ENCODE results near the gene NAV1.

NAV1 gene

DNA sequence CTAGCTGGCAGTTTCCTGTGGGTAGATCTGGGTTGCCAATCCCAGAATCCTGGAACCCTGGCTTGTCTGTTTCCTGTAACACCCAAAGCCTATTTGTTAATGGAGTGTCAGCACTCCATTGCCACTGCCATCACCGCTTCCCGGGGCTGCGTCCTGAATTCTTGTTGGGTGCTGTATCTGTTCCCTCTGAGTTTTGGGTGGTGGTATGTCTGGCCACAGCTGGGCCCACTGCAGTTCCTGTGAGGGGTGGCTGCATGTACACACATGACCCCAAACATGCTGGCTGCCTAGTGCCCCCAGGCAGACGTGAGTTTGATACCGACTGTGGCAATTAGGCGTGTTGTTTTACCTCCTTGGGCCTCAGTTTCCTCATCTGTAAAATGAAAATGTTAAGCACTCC lies 29.3 kb downstream of the NAV1 start:
- Histone ChIP-seq H3K4me3 (ENCODE audit: control insufficient read depth in 1 of 7, extremely low read depth in 1 of 7, insufficient read depth in 4 of 7, low read depth in 2 of 7, low read length in 6 of 7) (no peak overlapping the region), H3K27ac (ENCODE audit: insufficient read depth in 1 of 2, low read depth in 1 of 2, low read length in 2 of 2, poor library complexity in 1 of 2, severe bottlenecking in 2 of 2) (no peak overlapping the region), H3K4me1 (ENCODE audit: control extremely low read depth in 1 of 4, control insufficient read depth in 4 of 4, insufficient read depth in 4 of 4, low read length in 3 of 4) (peaks cover 0 to 50% (median 29%) of the 10 kb centered on the region in 4 experiments), H3K36me3 (ENCODE audit: control insufficient read depth in 4 of 4, insufficient read depth in 4 of 4, low read length in 3 of 4) (no peaks in the 10 kb centered on the region), H3K9me3 (ENCODE audit: control extremely low read depth in 1 of 5, control insufficient read depth in 4 of 5, insufficient read depth in 2 of 5, low read depth in 1 of 5, low read length in 4 of 5) (no peaks in the 10 kb centered on the region), H3K27me3 (replicated peaks in 2 of 5; ENCODE audit: control insufficient read depth in 4 of 5, insufficient read depth in 5 of 5, low read length in 4 of 5) (no peaks in the 10 kb centered on the region)
- ChIA-PET CTCF (interaction anchor here (1.1 to 1.8 kb wide), 4 partner anchors 10 to 141 kb away, joined by 3 to 6 read pairs (median 4); no protein-coding TSS in a partner anchor), POLR2A (no interaction called here)
- WGBS (ENCODE audit: insufficient coverage): no CpG with 5 or more reads among the region's 6 CpGs
- DNase-seq: no peak

DNA sequence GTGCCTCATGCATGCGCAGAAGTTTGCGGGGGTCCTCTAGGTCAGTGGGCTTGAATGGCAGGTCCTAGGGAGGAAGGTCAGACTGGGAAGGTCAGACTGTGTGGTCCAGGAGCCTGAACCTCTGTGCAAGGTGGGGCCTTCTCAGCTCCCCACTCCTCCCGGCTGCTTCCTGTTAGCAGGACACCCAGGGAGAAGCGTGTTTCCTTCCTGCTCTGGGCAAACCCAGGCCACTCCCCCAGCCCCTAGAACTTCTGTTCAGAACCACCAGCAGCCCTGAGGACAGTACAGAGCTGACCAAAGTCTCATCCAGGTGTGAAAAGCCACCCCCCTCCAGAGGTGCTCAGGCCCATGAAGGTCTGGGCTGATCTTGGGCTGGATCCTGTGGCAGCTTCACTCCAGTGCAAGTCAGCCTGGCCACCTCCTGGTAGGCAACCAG lies 29.9 kb downstream of the NAV1 start:
- 100% methylated on average over 2 of the region's 4 CpGs for WGBS (ENCODE audit: insufficient coverage)
- H3K4me1 ChIP-seq (ENCODE audit: control extremely low read depth in 1 of 4, control insufficient read depth in 4 of 4, insufficient read depth in 4 of 4, low read length in 3 of 4): peaks cover 0 to 50% (median 29%) of the 10 kb centered on the region in 4 experiments
- H3K4me3 ChIP-seq (ENCODE audit: control insufficient read depth in 1 of 7, extremely low read depth in 1 of 7, insufficient read depth in 4 of 7, low read depth in 2 of 7, low read length in 6 of 7): peak overlapping the region in 1 of 7 experiments; percentile 3
- H3K27ac ChIP-seq (ENCODE audit: insufficient read depth in 1 of 2, low read depth in 1 of 2, low read length in 2 of 2, poor library complexity in 1 of 2, severe bottlenecking in 2 of 2): no peak overlapping the region
- POLR2A ChIA-PET: interaction anchor here (1.1 kb wide), 1 partner anchor 39 kb away, joined by 4 read pairs; no protein-coding TSS in a partner anchor
- no peaks in the 10 kb centered on the region for H3K27me3 ChIP-seq (replicated peaks in 2 of 5; ENCODE audit: control insufficient read depth in 4 of 5, insufficient read depth in 5 of 5, low read length in 4 of 5)
- H3K9me3 ChIP-seq (ENCODE audit: control extremely low read depth in 1 of 5, control insufficient read depth in 4 of 5, insufficient read depth in 2 of 5, low read depth in 1 of 5, low read length in 4 of 5): no peaks in the 10 kb centered on the region
- DNase-seq: no peak
- no peaks in the 10 kb centered on the region for H3K36me3 ChIP-seq (ENCODE audit: control insufficient read depth in 4 of 4, insufficient read depth in 4 of 4, low read length in 3 of 4)
- CTCF ChIA-PET: interaction anchor here (0.9 to 2.5 kb wide), 4 partner anchors 7 to 136 kb away, joined by 3 to 7 read pairs (median 6); no protein-coding TSS in a partner anchor

DNA sequence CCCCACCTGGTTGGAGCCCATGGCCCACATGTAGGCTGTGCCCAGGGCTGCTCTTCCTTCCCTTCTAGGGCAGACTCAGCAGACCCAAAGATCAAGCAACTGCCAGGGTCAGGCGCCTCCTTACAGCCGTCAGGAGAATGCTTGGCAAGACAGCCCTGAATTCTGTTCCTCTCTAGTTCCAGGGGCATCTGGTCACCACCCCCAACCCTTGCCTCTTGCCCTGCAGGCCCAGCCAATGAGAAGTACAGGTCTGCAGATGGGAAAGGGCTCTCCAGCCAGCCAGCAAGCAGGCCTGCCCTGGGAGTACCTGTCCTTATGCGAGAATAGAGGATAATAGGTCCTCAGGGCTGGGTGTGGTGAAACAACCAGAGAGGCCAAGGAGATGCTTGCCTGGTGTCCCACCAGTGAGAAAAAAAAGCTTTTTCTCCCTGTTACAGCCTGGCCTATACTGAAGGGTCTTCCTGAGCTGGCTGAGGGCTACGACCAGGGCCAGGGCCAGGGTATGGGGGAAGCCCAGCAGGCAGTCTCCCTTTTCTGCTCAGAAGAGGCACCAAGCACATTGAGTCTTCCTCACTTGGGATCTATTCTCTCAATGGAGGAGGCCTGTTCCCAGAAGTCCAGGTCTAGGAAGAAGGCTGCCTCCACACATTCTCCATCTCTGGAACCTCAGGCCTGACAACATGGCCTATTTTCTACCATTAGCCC lies 31.4 kb downstream of the NAV1 start:
- CTCF ChIA-PET: interaction anchor here (1.3 to 2.5 kb wide), 5 partner anchors 9 to 151 kb away, joined by 3 to 7 read pairs (median 4); no protein-coding TSS in a partner anchor

DNA sequence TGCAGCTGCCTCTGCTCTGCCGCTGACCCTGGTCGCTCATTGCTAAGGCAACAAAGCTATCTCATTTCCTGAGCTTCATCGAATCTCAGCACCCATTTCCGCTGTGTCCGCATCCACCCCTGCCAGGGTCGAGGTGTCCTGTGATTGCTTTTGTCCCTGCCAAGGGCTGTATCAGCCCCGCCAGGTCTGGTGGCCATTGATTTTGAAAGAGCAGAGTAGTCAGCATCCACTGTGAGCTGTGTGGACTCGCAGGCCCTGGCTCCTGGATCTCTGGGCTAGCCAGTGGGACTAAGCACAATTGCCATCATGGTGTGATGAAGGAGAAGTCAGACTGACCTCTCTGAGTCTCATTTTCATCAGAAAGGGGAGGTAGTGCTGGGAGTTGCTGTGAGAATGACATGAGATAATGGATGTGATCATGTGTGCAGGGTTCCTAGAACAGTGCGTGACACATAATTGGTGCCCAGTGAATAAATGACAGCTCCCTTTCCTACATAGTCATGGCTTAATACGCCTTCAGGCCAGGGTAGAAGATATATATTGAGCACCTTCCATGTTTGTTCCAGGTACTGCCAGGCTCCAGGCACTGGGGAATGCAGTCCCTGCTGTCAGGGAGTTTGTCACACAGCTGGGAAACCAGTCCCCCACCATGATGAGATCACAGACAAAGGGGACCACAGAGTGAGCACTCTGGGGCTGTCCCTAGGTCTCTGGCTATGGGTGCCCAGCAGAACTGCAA lies 32.1 kb downstream of the NAV1 start:
- Histone ChIP-seq H3K36me3 (ENCODE audit: control insufficient read depth in 4 of 4, insufficient read depth in 4 of 4, low read length in 3 of 4) (peaks cover 0 to 2% (median 0%) of the 10 kb centered on the region in 4 experiments), H3K27me3 (replicated peaks in 2 of 5; ENCODE audit: control insufficient read depth in 4 of 5, insufficient read depth in 5 of 5, low read length in 4 of 5) (no peaks in the 10 kb centered on the region), H3K9me3 (ENCODE audit: control extremely low read depth in 1 of 5, control insufficient read depth in 4 of 5, insufficient read depth in 2 of 5, low read depth in 1 of 5, low read length in 4 of 5) (peaks cover 0 to 3% (median 2%) of the 10 kb centered on the region in 5 experiments), H3K4me1 (ENCODE audit: control extremely low read depth in 1 of 4, control insufficient read depth in 4 of 4, insufficient read depth in 4 of 4, low read length in 3 of 4) (peaks cover 0 to 50% (median 29%) of the 10 kb centered on the region in 4 experiments), H3K4me3 (ENCODE audit: control insufficient read depth in 1 of 7, extremely low read depth in 1 of 7, insufficient read depth in 4 of 7, low read depth in 2 of 7, low read length in 6 of 7) (no peak overlapping the region), H3K27ac (ENCODE audit: insufficient read depth in 1 of 2, low read depth in 1 of 2, low read length in 2 of 2, poor library complexity in 1 of 2, severe bottlenecking in 2 of 2) (no peak overlapping the region)
- ChIA-PET POLR2A (no interaction called here), CTCF (interaction anchor here (0.7 to 2.5 kb wide), 5 partner anchors 9 to 150 kb away, joined by 3 to 7 read pairs (median 3); no protein-coding TSS in a partner anchor)
- 58% methylated on average over 6 of the region's 10 CpGs for WGBS (ENCODE audit: insufficient coverage)
- peak in 1 of 3 donors; percentile 88 for DNase-seq

More for the DNA sequence above, 31.4 kb downstream of the NAV1 start:
- Histone ChIP-seq H3K9me3 (ENCODE audit: control extremely low read depth in 1 of 5, control insufficient read depth in 4 of 5, insufficient read depth in 2 of 5, low read depth in 1 of 5, low read length in 4 of 5) (no peaks in the 10 kb centered on the region), H3K36me3 (ENCODE audit: control insufficient read depth in 4 of 4, insufficient read depth in 4 of 4, low read length in 3 of 4) (no peaks in the 10 kb centered on the region), H3K27me3 (replicated peaks in 2 of 5; ENCODE audit: control insufficient read depth in 4 of 5, insufficient read depth in 5 of 5, low read length in 4 of 5) (no peaks in the 10 kb centered on the region), H3K27ac (ENCODE audit: insufficient read depth in 1 of 2, low read depth in 1 of 2, low read length in 2 of 2, poor library complexity in 1 of 2, severe bottlenecking in 2 of 2) (no peak overlapping the region), H3K4me1 (ENCODE audit: control extremely low read depth in 1 of 4, control insufficient read depth in 4 of 4, insufficient read depth in 4 of 4, low read length in 3 of 4) (peaks cover 0 to 50% (median 29%) of the 10 kb centered on the region in 4 experiments), H3K4me3 (ENCODE audit: control insufficient read depth in 1 of 7, extremely low read depth in 1 of 7, insufficient read depth in 4 of 7, low read depth in 2 of 7, low read length in 6 of 7) (no peak overlapping the region)
- WGBS (ENCODE audit: insufficient coverage): 86% methylated on average over 4 of the region's 4 CpGs
- no peak for DNase-seq
- POLR2A ChIA-PET: interaction anchor here (1.1 kb wide), 1 partner anchor 37 kb away, joined by 4 read pairs; no protein-coding TSS in a partner anchor

DNA sequence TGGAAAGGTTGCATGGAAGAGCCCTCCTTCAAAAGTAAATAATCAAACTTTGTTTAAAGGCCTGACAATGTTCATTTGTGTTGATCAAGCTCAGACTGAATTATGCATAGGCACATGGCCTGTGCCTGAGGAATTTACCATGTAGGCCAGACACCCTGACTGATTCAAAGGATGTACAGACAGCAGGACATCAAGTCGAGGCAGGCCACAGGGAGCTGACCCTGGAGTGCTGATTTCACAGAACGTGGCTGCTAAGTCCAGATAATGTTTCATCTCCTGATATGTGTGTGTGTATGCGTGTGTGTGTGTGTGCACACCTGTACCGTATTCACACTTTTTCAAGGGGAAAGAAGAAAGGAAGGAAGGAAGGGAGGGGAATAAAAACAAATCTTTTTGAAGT lies 34.1 kb downstream of the NAV1 start:
- H3K36me3 ChIP-seq (ENCODE audit: control insufficient read depth in 4 of 4, insufficient read depth in 4 of 4, low read length in 3 of 4): peaks cover 0 to 5% (median 0%) of the 10 kb centered on the region in 4 experiments
- WGBS (ENCODE audit: insufficient coverage): 73% methylated on average over 4 of the region's 4 CpGs
- H3K27ac ChIP-seq (ENCODE audit: insufficient read depth in 1 of 2, low read depth in 1 of 2, low read length in 2 of 2, poor library complexity in 1 of 2, severe bottlenecking in 2 of 2): no peak overlapping the region
- DNase-seq: no peak
- H3K4me1 ChIP-seq (ENCODE audit: control extremely low read depth in 1 of 4, control insufficient read depth in 4 of 4, insufficient read depth in 4 of 4, low read length in 3 of 4): peaks cover 0 to 40% (median 20%) of the 10 kb centered on the region in 4 experiments
- no peak overlapping the region for H3K4me3 ChIP-seq (ENCODE audit: control insufficient read depth in 1 of 7, extremely low read depth in 1 of 7, insufficient read depth in 4 of 7, low read depth in 2 of 7, low read length in 6 of 7)
- H3K27me3 ChIP-seq (replicated peaks in 2 of 5; ENCODE audit: control insufficient read depth in 4 of 5, insufficient read depth in 5 of 5, low read length in 4 of 5): no peaks in the 10 kb centered on the region
- ChIA-PET CTCF (interaction anchor here (0.6 to 3.8 kb wide), 3 partner anchors 8 to 76 kb away, joined by 3 to 17 read pairs (median 3); no protein-coding TSS in a partner anchor), POLR2A (no interaction called here)
- H3K9me3 ChIP-seq (ENCODE audit: control extremely low read depth in 1 of 5, control insufficient read depth in 4 of 5, insufficient read depth in 2 of 5, low read depth in 1 of 5, low read length in 4 of 5): peaks cover 0 to 11% (median 4%) of the 10 kb centered on the region in 5 experiments

DNA sequence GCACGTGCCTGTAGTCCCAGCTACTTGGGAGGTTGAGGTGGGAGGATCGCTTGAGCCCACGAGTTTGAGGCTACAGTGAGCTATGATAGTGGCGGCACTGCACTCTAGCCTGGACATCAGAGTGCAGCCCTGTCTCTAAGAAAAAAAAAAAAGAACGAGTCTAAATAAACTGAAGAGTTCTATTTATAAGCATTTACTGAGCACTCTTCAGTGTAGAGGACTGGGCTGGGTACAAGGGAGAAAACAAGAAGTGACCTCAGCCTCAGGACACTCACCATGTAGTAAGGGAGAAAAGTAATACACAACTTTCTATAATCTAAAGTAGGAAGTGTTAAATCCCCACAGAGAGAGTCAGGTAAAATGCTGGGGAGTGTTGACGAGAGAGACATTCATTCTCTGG lies 35.0 kb downstream of the NAV1 start:
- DNase-seq: no peak
- Histone ChIP-seq H3K27me3 (replicated peaks in 2 of 5; ENCODE audit: control insufficient read depth in 4 of 5, insufficient read depth in 5 of 5, low read length in 4 of 5) (no peaks in the 10 kb centered on the region), H3K4me3 (ENCODE audit: control insufficient read depth in 1 of 7, extremely low read depth in 1 of 7, insufficient read depth in 4 of 7, low read depth in 2 of 7, low read length in 6 of 7) (no peak overlapping the region), H3K4me1 (ENCODE audit: control extremely low read depth in 1 of 4, control insufficient read depth in 4 of 4, insufficient read depth in 4 of 4, low read length in 3 of 4) (peaks cover 0 to 32% (median 12%) of the 10 kb centered on the region in 4 experiments), H3K27ac (ENCODE audit: insufficient read depth in 1 of 2, low read depth in 1 of 2, low read length in 2 of 2, poor library complexity in 1 of 2, severe bottlenecking in 2 of 2) (no peak overlapping the region), H3K9me3 (ENCODE audit: control extremely low read depth in 1 of 5, control insufficient read depth in 4 of 5, insufficient read depth in 2 of 5, low read depth in 1 of 5, low read length in 4 of 5) (peaks cover 0 to 11% (median 4%) of the 10 kb centered on the region in 5 experiments), H3K36me3 (ENCODE audit: control insufficient read depth in 4 of 4, insufficient read depth in 4 of 4, low read length in 3 of 4) (peaks cover 0 to 5% (median 0%) of the 10 kb centered on the region in 4 experiments)
- ChIA-PET CTCF (interaction anchor here (0.8 to 3.8 kb wide), 2 partner anchors 14 to 131 kb away, joined by 3 to 17 read pairs; no protein-coding TSS in a partner anchor), POLR2A (no interaction called here)
- WGBS (ENCODE audit: insufficient coverage): 100% methylated on average over 5 of the region's 6 CpGs
